Neuronal stem cell (in vitro differentiated cells): Measurements from ENCODE around the gene NIPSNAP2.

Experiments used
- DNase-seq: peaks from one replicate; pipeline ENCODE4 v3.0.0-alpha.2; 2013; ENCODE audit warnings: low spot score
- H2AFZ ChIP-seq: one replicate; pipeline ENCODE4 v1.6.1; 2013; ENCODE audit warnings: mild to moderate bottlenecking, low read length, inconsistent platforms
- H2AK5ac ChIP-seq: 2 replicates; pipeline ENCODE4 v1.6.1; 2013; ENCODE audit warnings: low read depth, mild to moderate bottlenecking, inconsistent platforms, low read length, moderate library complexity, mixed read lengths
- H2BK120ac ChIP-seq: 2 replicates; pipeline ENCODE4 v1.6.1; 2013; ENCODE audit warnings: low read depth, mild to moderate bottlenecking, inconsistent platforms, low read length, moderate library complexity, mixed read lengths
- H2BK12ac ChIP-seq: one replicate; pipeline ENCODE4 v1.6.1; 2013; ENCODE audit warnings: low read length, inconsistent platforms
- H2BK15ac ChIP-seq: 2 replicates; pipeline ENCODE4 v1.6.1; 2013; ENCODE audit warnings: mild to moderate bottlenecking, low read length, inconsistent platforms, mixed read lengths
- H2BK5ac ChIP-seq: one replicate; pipeline ENCODE4 v1.6.1; 2013; ENCODE audit warnings: inconsistent platforms, mild to moderate bottlenecking, low read length, moderate library complexity
- H3K14ac ChIP-seq: one replicate; pipeline ENCODE4 v1.6.1; 2013; ENCODE audit warnings: low read length, inconsistent platforms
- H3K18ac ChIP-seq: 2 replicates; pipeline ENCODE4 v1.6.1; 2013; ENCODE audit warnings: low read length, inconsistent platforms
- H3K23ac ChIP-seq: 2 replicates; pipeline ENCODE4 v1.6.1; 2013; ENCODE audit warnings: low read depth, mild to moderate bottlenecking, mixed read lengths, low read length, inconsistent platforms; ENCODE audit not compliant: poor library complexity
- H3K27ac ChIP-seq: replicated peaks from 3 replicates; pipeline ENCODE4 v1.5.1; 2013; ENCODE audit warnings: low read length, inconsistent platforms
- H3K27me3 ChIP-seq, 3 experiments: 2 replicates each; pipeline ENCODE4 v1.6.1; 2013; ENCODE audit warnings: low read length in 3 of 3, mild to moderate bottlenecking in 2 of 3, inconsistent platforms in 1 of 3, low read depth in 1 of 3, mixed read lengths in 1 of 3, moderate library complexity in 1 of 3; ENCODE audit not compliant: control insufficient read depth in 3 of 3, insufficient read depth in 3 of 3
- H3K36me3 ChIP-seq, 2 donors: replicated peaks in 1 of 2; 2 replicates each; pipeline ENCODE4 v1.6.1; 2013; ENCODE audit warnings: low read length in 2 of 2; ENCODE audit not compliant: control insufficient read depth in 2 of 2, insufficient read depth in 2 of 2
- H3K4ac ChIP-seq: 2 replicates; pipeline ENCODE4 v1.6.1; 2013; ENCODE audit warnings: inconsistent platforms, mild to moderate bottlenecking, low read length, moderate library complexity
- H3K4me1 ChIP-seq, 2 donors: 1 replicate in 1 of 2; 2 replicates in 1 of 2; pipeline ENCODE4 v1.6.1; 2013; ENCODE audit warnings: low read length in 2 of 2, low read depth in 1 of 2; ENCODE audit not compliant: control insufficient read depth in 2 of 2, insufficient read depth in 1 of 2
- H3K4me2 ChIP-seq: one replicate; pipeline ENCODE4 v1.6.1; 2013; ENCODE audit warnings: mild to moderate bottlenecking, low read length, inconsistent platforms; ENCODE audit not compliant: insufficient read depth, poor library complexity, severe bottlenecking
- H3K4me3 ChIP-seq, 2 donors: 2 replicates each; pipeline ENCODE4 v1.5.1; 2013; ENCODE audit warnings: low read length in 2 of 2, mild to moderate bottlenecking in 2 of 2, inconsistent platforms in 1 of 2, moderate library complexity in 1 of 2
- H3K79me1 ChIP-seq: one replicate; pipeline ENCODE4 v1.6.1; 2013; ENCODE audit warnings: low read depth, mild to moderate bottlenecking, inconsistent platforms, low read length, moderate library complexity
- H3K9ac ChIP-seq: one replicate; pipeline ENCODE4 v1.6.1; 2013; ENCODE audit warnings: mild to moderate bottlenecking, low read depth, low read length, inconsistent platforms; ENCODE audit not compliant: poor library complexity
- H3K9me3 ChIP-seq, 2 donors: replicated peaks in 1 of 2; 2 replicates each; pipeline versions ENCODE3 to v1.6.1; 2013; ENCODE audit warnings: low read length in 2 of 2, mild to moderate bottlenecking in 2 of 2, inconsistent platforms in 1 of 2, low read depth in 1 of 2, mixed read lengths in 1 of 2, moderate library complexity in 1 of 2; ENCODE audit not compliant: control insufficient read depth in 2 of 2, insufficient read depth in 1 of 2
- H4K8ac ChIP-seq: one replicate; pipeline ENCODE4 v1.6.1; 2013; ENCODE audit warnings: low read depth, mild to moderate bottlenecking, inconsistent platforms, low read length, moderate library complexity
- H4K91ac ChIP-seq: one replicate; pipeline ENCODE4 v1.6.1; 2013; ENCODE audit warnings: low read length, low read depth, mild to moderate bottlenecking, inconsistent platforms; ENCODE audit not compliant: poor library complexity
- WGBS, 2 donors: extraction: QIAGEN DNeasy Blood & Tissue Kit; methylation state at CpG; one replicate each; pipeline ENCODE4 v1.1.7; 2013; ENCODE audit warnings: missing lambda C conversion rate in 2 of 2, mixed read lengths in 1 of 2; ENCODE audit not compliant: insufficient read length in 2 of 2, insufficient replicate concordance in 1 of 2; ENCODE audit errors: extremely low coverage in 2 of 2; 5-methylcytosine and 5-hydroxymethylcytosine counted together

The NIPSNAP2 gene

GRCh38 chr7:56023500-56023899 lies 59.1 kb downstream of the NIPSNAP2 start:
- Histone ChIP-seq H2AFZ (no peak overlapping the region), H3K27me3 (no peaks in the 10 kb centered on the region), H2BK5ac (no peak overlapping the region), H3K36me3 (peaks cover 14 to 85% of the 10 kb centered on the region in 2 donors), H3K18ac (no peak overlapping the region), H3K4me2 (no peak overlapping the region), H3K9ac (no peak overlapping the region), H2BK15ac (no peak overlapping the region), H2AK5ac (no peak overlapping the region), H3K23ac (no peak overlapping the region), H4K91ac (no peak overlapping the region), H2BK120ac (no peak overlapping the region), H3K4ac (no peak overlapping the region), H2BK12ac (no peak overlapping the region), H3K27ac (no peak overlapping the region), H3K4me1 (no peaks in the 10 kb centered on the region), H3K79me1 (no peaks in the 10 kb centered on the region), H3K4me3 (no peak overlapping the region), H4K8ac (no peak overlapping the region), H3K9me3 (no peaks in the 10 kb centered on the region), H3K14ac (no peak overlapping the region)
- no peak for DNase-seq

- H3K4me3 ChIP-seq = no peak overlapping the region
- no peak overlapping the region for H3K4me2 ChIP-seq
- H2BK12ac ChIP-seq = no peak overlapping the region
- H3K4me1 ChIP-seq = no peaks in the 10 kb centered on the region
- no peak overlapping the region for H2AK5ac ChIP-seq
- peaks cover 13 to 77% of the 10 kb centered on the region in 2 donors for H3K36me3 ChIP-seq
- H3K9ac ChIP-seq = no peak overlapping the region
- no peak overlapping the region for H3K4ac ChIP-seq
- no peak overlapping the region for H3K23ac ChIP-seq
- no peak for DNase-seq
- H3K27me3 ChIP-seq = no peaks in the 10 kb centered on the region
- no peak overlapping the region for H2BK120ac ChIP-seq
- H3K27ac ChIP-seq = no peak overlapping the region
- H3K79me1 ChIP-seq = no peaks in the 10 kb centered on the region
- no peak overlapping the region for H4K91ac ChIP-seq
- H3K14ac ChIP-seq = no peak overlapping the region
- H4K8ac ChIP-seq = no peak overlapping the region
- H2AFZ ChIP-seq = no peak overlapping the region
- no peak overlapping the region for H2BK15ac ChIP-seq
- no peaks in the 10 kb centered on the region for H3K9me3 ChIP-seq
- no peak overlapping the region for H3K18ac ChIP-seq
- H2BK5ac ChIP-seq = no peak overlapping the region
- no CpG with 5 or more reads among the region's 2 CpGs for WGBS, 2 donors
Observed at GRCh38 chr7:56026538-56026937, 62.2 kb downstream of the NIPSNAP2 start.

GRCh38 chr7:56028942-56029630 lies 64.7 kb downstream of the NIPSNAP2 start:
- Histone ChIP-seq H3K9me3 (no peaks in the 10 kb centered on the region), H3K18ac (no peak overlapping the region), H3K79me1 (no peaks in the 10 kb centered on the region), H3K14ac (no peak overlapping the region), H3K4me3 (no peak overlapping the region), H4K8ac (no peak overlapping the region), H3K4me2 (no peak overlapping the region), H3K27ac (no peak overlapping the region), H2AFZ (no peak overlapping the region), H2BK120ac (no peak overlapping the region), H3K23ac (no peak overlapping the region), H2BK5ac (no peak overlapping the region), H2BK12ac (no peak overlapping the region), H3K9ac (no peak overlapping the region), H3K4me1 (no peaks in the 10 kb centered on the region), H3K27me3 (no peaks in the 10 kb centered on the region), H3K36me3 (peaks cover 12 to 70% of the 10 kb centered on the region in 2 donors), H4K91ac (no peak overlapping the region), H3K4ac (no peak overlapping the region), H2BK15ac (no peak overlapping the region), H2AK5ac (no peak overlapping the region)
- no peak for DNase-seq
- no CpG with 5 or more reads among the region's 9 CpGs for WGBS, 2 donors

GRCh38 chr7:56030340-56030739 lies 66.0 kb downstream of the NIPSNAP2 start:
- H3K79me1 ChIP-seq = no peaks in the 10 kb centered on the region
- no peak overlapping the region for H2AFZ ChIP-seq
- no peak overlapping the region for H4K8ac ChIP-seq
- peaks cover 10 to 60% of the 10 kb centered on the region in 2 donors for H3K36me3 ChIP-seq
- no peak overlapping the region for H3K14ac ChIP-seq
- no peak overlapping the region for H3K18ac ChIP-seq
- H3K27me3 ChIP-seq = no peaks in the 10 kb centered on the region
- no CpG with 5 or more reads among the region's 8 CpGs for WGBS, 2 donors
- no peak for DNase-seq
- H2BK12ac ChIP-seq = no peak overlapping the region
- H2BK5ac ChIP-seq = no peak overlapping the region
- no peak overlapping the region for H3K27ac ChIP-seq
- no peak overlapping the region for H2AK5ac ChIP-seq
- no peak overlapping the region for H3K4me3 ChIP-seq
- H2BK15ac ChIP-seq = no peak overlapping the region
- no peaks in the 10 kb centered on the region for H3K9me3 ChIP-seq
- no peak overlapping the region for H3K23ac ChIP-seq
- H2BK120ac ChIP-seq = no peak overlapping the region
- no peak overlapping the region for H4K91ac ChIP-seq
- no peaks in the 10 kb centered on the region for H3K4me1 ChIP-seq
- no peak overlapping the region for H3K9ac ChIP-seq
- no peak overlapping the region for H3K4ac ChIP-seq
- H3K4me2 ChIP-seq = no peak overlapping the region
